Measurements from ENCODE around the gene NSMF. TPM values are rescaled to one million over a fixed set of nuclear protein-coding genes. Genes with fewer than 3 reads are reported as not detected.
A peak's percentile ranks its signal among the peaks of the same experiment; 100 is the strongest.

NSMF gene
- total RNA-seq, 1 donor from 2014 or later = 131 TPM

DNA sequence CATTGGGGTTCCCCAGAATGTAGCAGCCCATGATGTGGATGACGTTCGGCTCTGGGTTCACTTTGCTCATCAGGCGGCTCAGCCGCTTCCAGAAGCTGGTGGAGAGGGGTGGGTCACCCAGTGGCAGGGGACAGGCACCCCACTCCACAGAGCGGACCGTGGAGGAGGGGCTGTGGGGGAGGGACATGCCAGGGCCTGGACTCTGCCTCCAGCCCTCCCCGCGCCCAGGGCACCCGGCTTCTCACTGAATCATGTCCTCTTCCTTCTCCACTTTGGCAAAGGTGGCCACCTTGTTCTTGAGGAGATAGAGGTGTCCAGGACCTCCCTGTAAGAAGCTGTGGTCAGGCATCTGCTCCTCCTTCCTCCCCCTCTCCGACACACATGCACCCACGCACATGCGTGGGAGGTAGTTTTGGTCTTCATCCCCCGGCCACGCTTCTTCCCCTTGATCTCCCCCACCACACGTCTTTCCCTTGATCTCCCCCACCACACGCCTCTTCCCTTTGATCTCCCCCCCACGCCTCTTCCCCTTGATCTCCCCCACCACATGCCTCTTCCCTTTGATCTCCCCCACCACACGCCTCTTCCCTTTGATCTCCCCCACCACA, 9.1 kb downstream of the NSMF start:
- no peak overlapping the region for H3K4me3 Mint-ChIP-seq (ENCODE audit: unreplicated experiment)
- peaks cover 4% of the 10 kb centered on the region for H3K4me1 Mint-ChIP-seq (ENCODE audit: low read depth, unreplicated experiment)
- H3K27me3 Mint-ChIP-seq (ENCODE audit: unreplicated experiment) = peaks cover 4% of the 10 kb centered on the region
- peaks cover 2% of the 10 kb centered on the region for H3K9me3 Mint-ChIP-seq (ENCODE audit: unreplicated experiment)
- peak; percentile 14 for DNase-seq
- no peak overlapping the region for H3K27ac Mint-ChIP-seq (ENCODE audit: unreplicated experiment)
- TF ChIP-seq, protein P1, sequence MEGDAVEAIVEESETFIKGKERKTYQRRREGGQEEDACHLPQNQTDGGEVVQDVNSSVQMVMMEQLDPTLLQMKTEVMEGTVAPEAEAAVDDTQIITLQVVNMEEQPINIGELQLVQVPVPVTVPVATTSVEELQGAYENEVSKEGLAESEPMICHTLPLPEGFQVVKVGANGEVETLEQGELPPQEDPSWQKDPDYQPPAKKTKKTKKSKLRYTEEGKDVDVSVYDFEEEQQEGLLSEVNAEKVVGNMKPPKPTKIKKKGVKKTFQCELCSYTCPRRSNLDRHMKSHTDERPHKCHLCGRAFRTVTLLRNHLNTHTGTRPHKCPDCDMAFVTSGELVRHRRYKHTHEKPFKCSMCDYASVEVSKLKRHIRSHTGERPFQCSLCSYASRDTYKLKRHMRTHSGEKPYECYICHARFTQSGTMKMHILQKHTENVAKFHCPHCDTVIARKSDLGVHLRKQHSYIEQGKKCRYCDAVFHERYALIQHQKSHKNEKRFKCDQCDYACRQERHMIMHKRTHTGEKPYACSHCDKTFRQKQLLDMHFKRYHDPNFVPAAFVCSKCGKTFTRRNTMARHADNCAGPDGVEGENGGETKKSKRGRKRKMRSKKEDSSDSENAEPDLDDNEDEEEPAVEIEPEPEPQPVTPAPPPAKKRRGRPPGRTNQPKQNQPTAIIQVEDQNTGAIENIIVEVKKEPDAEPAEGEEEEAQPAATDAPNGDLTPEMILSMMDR (IDR thresholded peaks at IDR 0.05; ENCODE audit: partially characterized antibody, unreplicated experiment) = no peak
- H3K36me3 Mint-ChIP-seq (ENCODE audit: unreplicated experiment) = no peaks in the 10 kb centered on the region

DNA sequence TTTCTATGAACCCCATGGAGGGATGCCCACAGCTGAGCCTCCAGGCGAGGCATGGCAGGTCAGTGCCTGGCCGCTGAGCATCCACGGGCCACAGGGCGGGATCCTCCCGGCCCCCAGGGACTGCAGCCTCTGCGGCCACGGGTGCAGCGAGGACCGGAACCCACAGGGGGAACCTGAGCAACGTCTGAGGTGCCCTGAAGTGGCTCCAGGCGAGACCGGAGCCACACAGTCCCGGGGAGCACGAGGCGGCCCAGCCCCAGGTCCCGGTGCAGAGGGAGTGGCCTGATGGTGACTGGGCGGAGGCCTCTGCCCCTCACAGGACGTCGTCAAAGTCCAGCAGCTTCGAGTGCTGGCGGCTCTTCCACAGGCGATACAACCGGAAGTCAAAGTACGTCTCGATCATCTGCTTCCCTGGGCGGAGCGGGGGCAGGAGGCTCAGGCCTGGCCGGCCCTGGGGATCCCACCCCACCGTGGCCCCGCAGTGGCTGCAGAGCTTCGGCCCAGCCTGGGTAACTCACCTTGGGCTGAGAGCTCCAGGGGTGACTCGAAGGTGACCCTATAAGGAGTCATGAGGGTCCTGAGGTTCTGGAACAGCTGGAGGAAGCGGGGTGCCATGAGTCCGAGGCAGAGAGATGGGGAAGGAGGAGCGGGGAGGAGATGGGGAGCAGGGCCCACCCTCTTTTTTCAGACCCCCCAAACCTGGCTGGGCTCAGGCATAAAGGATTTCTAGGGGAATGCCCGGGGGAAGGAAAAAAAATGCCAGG, 9.9 kb downstream of the NSMF start:
- Mint-ChIP-seq H3K9me3 (ENCODE audit: unreplicated experiment) (peaks cover 2% of the 10 kb centered on the region), H3K27me3 (ENCODE audit: unreplicated experiment) (peaks cover 4% of the 10 kb centered on the region), H3K4me3 (ENCODE audit: unreplicated experiment) (no peak overlapping the region), H3K4me1 (ENCODE audit: low read depth, unreplicated experiment) (peaks cover 4% of the 10 kb centered on the region), H3K36me3 (ENCODE audit: unreplicated experiment) (no peaks in the 10 kb centered on the region), H3K27ac (ENCODE audit: unreplicated experiment) (no peak overlapping the region)
- TF ChIP-seq, protein P1 (IDR thresholded peaks at IDR 0.05; ENCODE audit: partially characterized antibody, unreplicated experiment) = no peak
- DNase-seq = peak; percentile 21

DNA sequence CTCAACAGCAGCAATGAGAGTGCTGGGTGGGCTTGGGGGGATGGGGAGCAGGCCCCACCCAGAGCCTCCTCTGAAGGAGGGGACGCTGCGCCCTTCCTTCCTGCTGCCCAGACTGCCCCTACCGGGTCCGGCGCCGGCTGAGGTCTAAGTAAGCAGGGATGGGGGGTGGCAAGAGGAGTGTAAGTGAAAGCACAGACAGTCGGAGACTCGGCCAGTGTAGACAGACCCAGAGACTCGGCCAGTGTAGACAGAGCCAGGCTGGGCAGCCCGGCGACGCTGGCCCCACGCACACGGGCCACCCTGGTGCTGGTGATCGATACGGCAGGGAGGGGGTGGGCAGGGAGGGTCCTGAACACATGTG, 10.6 kb downstream of the NSMF start:
- H3K27me3 Mint-ChIP-seq (ENCODE audit: unreplicated experiment) = peaks cover under 1% of the 10 kb centered on the region
- H3K4me3 Mint-ChIP-seq (ENCODE audit: unreplicated experiment) = no peak overlapping the region
- H3K4me1 Mint-ChIP-seq (ENCODE audit: low read depth, unreplicated experiment) = peaks cover 4% of the 10 kb centered on the region
- no peaks in the 10 kb centered on the region for H3K36me3 Mint-ChIP-seq (ENCODE audit: unreplicated experiment)
- no peak overlapping the region for H3K27ac Mint-ChIP-seq (ENCODE audit: unreplicated experiment)
- peaks cover 2% of the 10 kb centered on the region for H3K9me3 Mint-ChIP-seq (ENCODE audit: unreplicated experiment)
- TF ChIP-seq, protein P1 (IDR thresholded peaks at IDR 0.05; ENCODE audit: partially characterized antibody, unreplicated experiment) = no peak
- DNase-seq = peak; percentile 16

DNA sequence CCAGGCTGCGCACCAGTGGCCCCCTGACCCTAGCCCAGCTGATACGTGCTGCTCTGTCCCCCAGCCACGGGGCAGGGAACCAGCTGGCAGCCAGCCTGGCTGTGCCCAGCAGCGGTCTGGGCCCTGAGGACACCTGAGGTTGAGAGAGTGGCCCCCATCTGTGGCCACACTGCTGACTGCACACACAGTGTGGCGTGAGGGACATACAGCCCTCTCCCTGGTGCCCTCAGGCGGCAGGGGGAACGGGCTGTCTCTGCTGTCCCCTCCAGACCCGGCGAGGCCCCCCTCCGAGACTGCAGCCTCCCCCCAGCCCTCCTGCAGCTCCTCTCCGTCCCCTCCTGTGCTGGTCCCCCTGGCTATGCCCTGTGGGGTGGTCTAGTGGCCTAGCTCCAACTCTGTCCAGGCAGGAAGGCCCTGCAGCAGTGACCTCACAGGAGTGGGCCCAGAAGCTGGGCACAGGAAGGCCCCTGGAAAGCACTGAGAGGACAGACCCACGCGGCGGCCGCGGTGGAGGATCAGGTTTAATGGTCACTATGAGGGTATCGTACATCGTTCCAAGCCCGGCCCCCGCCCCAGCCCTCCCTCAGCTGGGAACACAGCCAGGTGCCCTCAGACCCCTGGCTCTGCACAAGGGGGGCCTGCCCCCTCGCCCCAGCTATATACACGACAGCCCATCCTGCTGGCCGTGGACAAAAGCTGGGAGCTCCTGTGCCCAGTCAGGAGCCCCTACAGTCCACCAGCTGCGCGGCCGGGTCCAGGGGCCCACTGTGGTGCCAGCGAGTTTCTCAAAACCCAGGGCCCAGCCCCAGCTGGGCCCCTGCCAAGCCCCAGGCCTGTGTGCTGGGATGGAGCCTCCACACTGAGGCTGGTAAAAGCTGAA, 11.2 kb downstream of the NSMF start:
- H3K36me3 Mint-ChIP-seq (ENCODE audit: unreplicated experiment) = no peaks in the 10 kb centered on the region
- peaks cover 2% of the 10 kb centered on the region for H3K9me3 Mint-ChIP-seq (ENCODE audit: unreplicated experiment)
- peaks cover 4% of the 10 kb centered on the region for H3K4me1 Mint-ChIP-seq (ENCODE audit: low read depth, unreplicated experiment)
- TF ChIP-seq, protein P1 (IDR thresholded peaks at IDR 0.05; ENCODE audit: partially characterized antibody, unreplicated experiment) = no peak
- H3K27me3 Mint-ChIP-seq (ENCODE audit: unreplicated experiment) = no peaks in the 10 kb centered on the region
- peak; percentile 17 for DNase-seq
- no peak overlapping the region for H3K4me3 Mint-ChIP-seq (ENCODE audit: unreplicated experiment)
- H3K27ac Mint-ChIP-seq (ENCODE audit: unreplicated experiment) = no peak overlapping the region

All from glutamatergic neuron (in vitro differentiated cells).